ENCODE results near the gene IL1RN. TPM values are rescaled to one million over a fixed set of nuclear protein-coding genes. Genes with fewer than 3 reads are reported as not detected.

IL1RN gene
- total RNA-seq, 1 experiment from 2014 or later, result not detected

GRCh38 chr2:113124984-113125855, 2.2 kb upstream of the IL1RN start:
- Histone ChIP-seq H3K36me3 (ENCODE audit: control insufficient read depth, insufficient read depth, low read length) (no peaks in the 10 kb centered on the region), H3K4me1 (ENCODE audit: control insufficient read depth, insufficient read depth, low read length) (no peaks in the 10 kb centered on the region), H3K4me3 (ENCODE audit: low read depth in 2 of 2, low read length in 2 of 2) (no peak overlapping the region), H3K9me3 (ENCODE audit: control insufficient read depth, insufficient read depth, low read depth, low read length) (no peaks in the 10 kb centered on the region), H3K27me3 (ENCODE audit: control insufficient read depth, insufficient read depth, low read length) (peaks cover 11% of the 10 kb centered on the region; the same call in 1 of the 2 replicates), H3K27ac (ENCODE audit: low read length) (no peak overlapping the region)
- POLR2A ChIA-PET, result no interaction called here
- BruUV-seq (replicated peaks), result no TSS peak
- CTCF ChIA-PET, result interaction anchor here (0.6 kb wide), 1 partner anchor 75 kb away, joined by 4 read pairs; no protein-coding TSS in a partner anchor
- ATAC-seq, result no peak
- in situ Hi-C loops (cut with HindIII; ENCODE audit: low pct_unique_long_range_greater_than_20kb, low sequenced_read_pairs), result no loop called here
- TF ChIP-seq, protein P1, sequence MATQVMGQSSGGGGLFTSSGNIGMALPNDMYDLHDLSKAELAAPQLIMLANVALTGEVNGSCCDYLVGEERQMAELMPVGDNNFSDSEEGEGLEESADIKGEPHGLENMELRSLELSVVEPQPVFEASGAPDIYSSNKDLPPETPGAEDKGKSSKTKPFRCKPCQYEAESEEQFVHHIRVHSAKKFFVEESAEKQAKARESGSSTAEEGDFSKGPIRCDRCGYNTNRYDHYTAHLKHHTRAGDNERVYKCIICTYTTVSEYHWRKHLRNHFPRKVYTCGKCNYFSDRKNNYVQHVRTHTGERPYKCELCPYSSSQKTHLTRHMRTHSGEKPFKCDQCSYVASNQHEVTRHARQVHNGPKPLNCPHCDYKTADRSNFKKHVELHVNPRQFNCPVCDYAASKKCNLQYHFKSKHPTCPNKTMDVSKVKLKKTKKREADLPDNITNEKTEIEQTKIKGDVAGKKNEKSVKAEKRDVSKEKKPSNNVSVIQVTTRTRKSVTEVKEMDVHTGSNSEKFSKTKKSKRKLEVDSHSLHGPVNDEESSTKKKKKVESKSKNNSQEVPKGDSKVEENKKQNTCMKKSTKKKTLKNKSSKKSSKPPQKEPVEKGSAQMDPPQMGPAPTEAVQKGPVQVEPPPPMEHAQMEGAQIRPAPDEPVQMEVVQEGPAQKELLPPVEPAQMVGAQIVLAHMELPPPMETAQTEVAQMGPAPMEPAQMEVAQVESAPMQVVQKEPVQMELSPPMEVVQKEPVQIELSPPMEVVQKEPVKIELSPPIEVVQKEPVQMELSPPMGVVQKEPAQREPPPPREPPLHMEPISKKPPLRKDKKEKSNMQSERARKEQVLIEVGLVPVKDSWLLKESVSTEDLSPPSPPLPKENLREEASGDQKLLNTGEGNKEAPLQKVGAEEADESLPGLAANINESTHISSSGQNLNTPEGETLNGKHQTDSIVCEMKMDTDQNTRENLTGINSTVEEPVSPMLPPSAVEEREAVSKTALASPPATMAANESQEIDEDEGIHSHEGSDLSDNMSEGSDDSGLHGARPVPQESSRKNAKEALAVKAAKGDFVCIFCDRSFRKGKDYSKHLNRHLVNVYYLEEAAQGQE (IDR thresholded peaks at IDR 0.05; ENCODE audit: insufficient read depth in 1 of 2, low read depth in 2 of 2, low read length in 1 of 2), result no peak
- TF ChIP-seq POLR2AphosphoS5 (IDR thresholded peaks at IDR 0.05; ENCODE audit: low read depth, low read length), result no peak
- TF ChIP-seq TCF7L2 (IDR thresholded peaks at IDR 0.05; ENCODE audit: low read depth, low read length), result no peak
- TF ChIP-seq SIN3A (IDR thresholded peaks at IDR 0.05; ENCODE audit: borderline replicate concordance, insufficient read depth, low read depth, low read length), result no peak
- TF ChIP-seq, protein P2, sequence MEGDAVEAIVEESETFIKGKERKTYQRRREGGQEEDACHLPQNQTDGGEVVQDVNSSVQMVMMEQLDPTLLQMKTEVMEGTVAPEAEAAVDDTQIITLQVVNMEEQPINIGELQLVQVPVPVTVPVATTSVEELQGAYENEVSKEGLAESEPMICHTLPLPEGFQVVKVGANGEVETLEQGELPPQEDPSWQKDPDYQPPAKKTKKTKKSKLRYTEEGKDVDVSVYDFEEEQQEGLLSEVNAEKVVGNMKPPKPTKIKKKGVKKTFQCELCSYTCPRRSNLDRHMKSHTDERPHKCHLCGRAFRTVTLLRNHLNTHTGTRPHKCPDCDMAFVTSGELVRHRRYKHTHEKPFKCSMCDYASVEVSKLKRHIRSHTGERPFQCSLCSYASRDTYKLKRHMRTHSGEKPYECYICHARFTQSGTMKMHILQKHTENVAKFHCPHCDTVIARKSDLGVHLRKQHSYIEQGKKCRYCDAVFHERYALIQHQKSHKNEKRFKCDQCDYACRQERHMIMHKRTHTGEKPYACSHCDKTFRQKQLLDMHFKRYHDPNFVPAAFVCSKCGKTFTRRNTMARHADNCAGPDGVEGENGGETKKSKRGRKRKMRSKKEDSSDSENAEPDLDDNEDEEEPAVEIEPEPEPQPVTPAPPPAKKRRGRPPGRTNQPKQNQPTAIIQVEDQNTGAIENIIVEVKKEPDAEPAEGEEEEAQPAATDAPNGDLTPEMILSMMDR (IDR thresholded peaks at IDR 0.05), result no peak
- DNase-seq (ENCODE audit: low read depth, low spot score), result no peak
- intact Hi-C loops (cut with micrococcal nuclease; ENCODE audit: unreplicated experiment), result no loop called here

DNA sequence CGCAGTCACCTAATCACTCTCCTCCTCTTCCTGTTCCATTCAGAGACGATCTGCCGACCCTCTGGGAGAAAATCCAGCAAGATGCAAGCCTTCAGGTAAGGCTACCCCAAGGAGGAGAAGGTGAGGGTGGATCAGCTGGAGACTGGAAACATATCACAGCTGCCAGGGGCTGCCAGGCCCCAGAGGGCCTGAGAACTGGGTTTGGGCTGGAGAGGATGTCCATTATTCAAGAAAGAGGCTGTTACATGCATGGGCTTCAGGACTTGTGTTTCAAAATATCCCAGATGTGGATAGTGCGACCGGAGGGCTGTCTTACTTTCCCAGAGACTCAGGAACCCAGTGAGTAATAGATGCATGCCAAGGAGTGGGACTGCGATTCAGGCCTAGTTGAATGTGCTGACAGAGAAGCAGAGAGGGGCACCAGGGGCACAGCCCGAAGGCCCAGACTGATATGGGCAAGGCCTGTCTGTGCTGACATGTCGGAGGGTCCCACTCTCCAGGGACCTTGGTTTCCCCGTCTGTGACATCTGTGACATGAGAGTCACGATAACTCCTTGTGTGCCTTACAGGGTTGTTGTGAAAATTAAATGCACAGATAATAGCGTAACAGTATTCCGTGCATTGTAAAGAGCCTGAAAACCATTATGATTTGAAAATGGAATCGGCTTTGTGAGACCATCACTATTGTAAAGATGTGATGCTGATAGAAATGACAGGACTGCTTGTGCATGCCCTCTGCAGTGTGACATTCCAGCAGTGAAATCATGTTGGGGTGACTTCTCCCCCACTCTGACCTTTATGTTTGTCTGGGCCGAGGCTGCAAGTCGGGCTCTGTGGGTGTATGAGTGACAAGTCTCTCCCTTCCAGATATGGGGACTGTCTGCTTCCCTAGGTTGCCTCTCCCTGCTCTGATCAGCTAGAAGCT, 510 bp downstream of the IL1RN start:
- peaks cover 4% of the 10 kb centered on the region; the same call in 1 of the 2 replicates for H3K27me3 ChIP-seq (ENCODE audit: control insufficient read depth, insufficient read depth, low read length)
- CTCF ChIA-PET, result no interaction called here
- TF ChIP-seq, protein P1 (IDR thresholded peaks at IDR 0.05; ENCODE audit: insufficient read depth in 1 of 2, low read depth in 2 of 2, low read length in 1 of 2), result no peak
- TF ChIP-seq, protein P2 (IDR thresholded peaks at IDR 0.05), result no peak
- TF ChIP-seq TCF7L2 (IDR thresholded peaks at IDR 0.05; ENCODE audit: low read depth, low read length), result no peak
- H3K4me1 ChIP-seq (ENCODE audit: control insufficient read depth, insufficient read depth, low read length), result no peaks in the 10 kb centered on the region
- BruUV-seq (replicated peaks), result no TSS peak
- in situ Hi-C loops (cut with HindIII; ENCODE audit: low pct_unique_long_range_greater_than_20kb, low sequenced_read_pairs) (no loop called here), intact Hi-C loops (cut with micrococcal nuclease; ENCODE audit: unreplicated experiment) (no loop called here)
- no peak overlapping the region for H3K27ac ChIP-seq (ENCODE audit: low read length)
- ATAC-seq, result no peak
- H3K36me3 ChIP-seq (ENCODE audit: control insufficient read depth, insufficient read depth, low read length), result no peaks in the 10 kb centered on the region
- DNase-seq (ENCODE audit: low read depth, low spot score), result no peak
- no peaks in the 10 kb centered on the region for H3K9me3 ChIP-seq (ENCODE audit: control insufficient read depth, insufficient read depth, low read depth, low read length)
- H3K4me3 ChIP-seq (ENCODE audit: low read depth in 2 of 2, low read length in 2 of 2), result no peak overlapping the region
- POLR2A ChIA-PET, result no interaction called here
